WTC11 (cell line): ENCODE measurements around the gene ELFN2. TPM values are rescaled to one million over a fixed set of nuclear protein-coding genes. Genes with fewer than 3 reads are reported as not detected.

Source experiments
- ATAC-seq: fragments of 200-7000 bp; cut with Tn5 transposase; 2 replicates; pipeline ENCODE4 v1.10.0; 2021; ENCODE audit warnings: mild to moderate bottlenecking, moderate library complexity
- CTCF ChIA-PET: fragments of 300-600 bp; sonication (Branson Sonifier 250); formaldehyde crosslinking; loops from one replicate; lab custom pipeline; 2021; ENCODE audit warnings: antibody characterized with exemption; lab: Charles Lee
- POLR2A ChIA-PET: fragments of 350-600 bp; sonication (Branson Sonifier 250); formaldehyde crosslinking; loops from one replicate; lab custom pipeline; 2021; ENCODE audit warnings: antibody characterized with exemption; lab: Charles Lee
- DNase-seq: peaks from one replicate; pipeline ENCODE4 v3.0.0; 2021; ENCODE audit warnings: low spot score
- H3K27ac Mint-ChIP-seq: 2 replicates; pipeline ENCODE4 v1.8.0; 2021; ENCODE audit warnings: mixed read lengths
- H3K27me3 Mint-ChIP-seq: 2 replicates; pipeline ENCODE4 v1.8.0; 2021; ENCODE audit warnings: low read depth, mild to moderate bottlenecking, moderate library complexity, mixed read lengths
- H3K36me3 Mint-ChIP-seq: 2 replicates; pipeline ENCODE4 v1.8.0; 2021; ENCODE audit warnings: mixed read lengths
- H3K4me1 Mint-ChIP-seq: 2 replicates; pipeline ENCODE4 v1.8.0; 2022; ENCODE audit warnings: mixed read lengths
- H3K4me3 Mint-ChIP-seq: 2 replicates; pipeline ENCODE4 v1.8.0; 2021; ENCODE audit warnings: mild to moderate bottlenecking, moderate library complexity, mixed read lengths
- H3K9me3 Mint-ChIP-seq: 2 replicates; pipeline ENCODE4 v1.8.0; 2021; ENCODE audit warnings: mixed read lengths
- ATF3 ChIP-seq: sonication (generic); formaldehyde crosslinking; conservative IDR thresholded peaks from 2 replicates; pipeline ENCODE4 v1.8.1; 2022; ENCODE audit warnings: mild to moderate bottlenecking, missing genetic modification reagents
- CBFB ChIP-seq: sonication (generic); formaldehyde crosslinking; IDR thresholded peaks from 2 replicates; pipeline ENCODE4 v1.8.1; 2022; ENCODE audit warnings: mild to moderate bottlenecking, low read depth, missing genetic modification reagents
- CDX4 ChIP-seq: fragments of 250-450 bp; sonication (Bioruptor Pico); IDR thresholded peaks from 2 replicates; pipeline ENCODE4 v1.9.0; 2021; ENCODE audit warnings: moderate library complexity, mild to moderate bottlenecking, inconsistent platforms, borderline replicate concordance
- ESRRA ChIP-seq: sonication (generic); formaldehyde crosslinking; IDR thresholded peaks from 2 replicates; pipeline ENCODE4 v1.8.1; 2022; ENCODE audit warnings: mild to moderate bottlenecking, missing genetic modification reagents, borderline replicate concordance
- FOXK1 ChIP-seq: sonication (generic); formaldehyde crosslinking; IDR thresholded peaks from 2 replicates; pipeline ENCODE4 v1.8.0; 2022; ENCODE audit warnings: mild to moderate bottlenecking, moderate library complexity, missing genetic modification reagents
- GTF2I ChIP-seq: fragments of 250-450 bp; sonication (Bioruptor Pico); conservative IDR thresholded peaks from 2 replicates; pipeline ENCODE4 v1.4.0; 2021; ENCODE audit warnings: mild to moderate bottlenecking
- KAT7 ChIP-seq: sonication (generic); formaldehyde crosslinking; IDR thresholded peaks from 2 replicates; pipeline ENCODE4 v1.8.1; 2023; ENCODE audit warnings: missing genetic modification reagents, mild to moderate bottlenecking, borderline replicate concordance
- MYBL2 ChIP-seq: sonication (generic); formaldehyde crosslinking; IDR thresholded peaks from 2 replicates; pipeline ENCODE4 v1.8.1; 2023; ENCODE audit warnings: mild to moderate bottlenecking, moderate library complexity, missing genetic modification reagents
- NFATC4 ChIP-seq: fragments of 250-450 bp; sonication (Bioruptor Pico); IDR thresholded peaks from 2 replicates; pipeline ENCODE4 v1.9.0; 2021; ENCODE audit warnings: mild to moderate bottlenecking
- NR3C1 ChIP-seq: sonication (generic); formaldehyde crosslinking; conservative IDR thresholded peaks from 2 replicates; pipeline ENCODE4 v1.8.1; 2023; ENCODE audit warnings: low read depth, mild to moderate bottlenecking, missing genetic modification reagents
- PRRX2 ChIP-seq: fragments of 250-450 bp; sonication (Bioruptor Pico); IDR thresholded peaks from 2 replicates; pipeline ENCODE4 v1.8.0; 2021; ENCODE audit warnings: mild to moderate bottlenecking
- ZNF138 ChIP-seq: sonication (generic); formaldehyde crosslinking; conservative IDR thresholded peaks from 2 replicates; pipeline ENCODE4 v1.8.1; 2022; ENCODE audit warnings: mild to moderate bottlenecking, moderate library complexity, missing genetic modification reagents
- ZNF423 ChIP-seq: fragments of 250-450 bp; sonication (Bioruptor Pico); IDR thresholded peaks from 2 replicates; pipeline ENCODE4 v2.1.2; 2022; ENCODE audit warnings: mild to moderate bottlenecking, moderate library complexity
- ZNF512 ChIP-seq: sonication (generic); formaldehyde crosslinking; IDR thresholded peaks from 2 replicates; pipeline ENCODE4 v1.8.1; 2022; ENCODE audit warnings: missing genetic modification reagents, borderline replicate concordance
- ZNF532 ChIP-seq: fragments of 250-450 bp; sonication (Bioruptor Pico); IDR thresholded peaks from 2 replicates; pipeline ENCODE4 v1.9.0; 2021; ENCODE audit warnings: mild to moderate bottlenecking, borderline replicate concordance
- total RNA-seq: library from RNA; stranded (reverse); gene quantifications from 3 replicates; pipeline ENCODE4 v1.2.3, GENCODE V29; 2021
- TF ChIP-seq, protein P1 (sequence below): fragments of 250-450 bp; sonication (Bioruptor Pico); IDR thresholded peaks from 2 replicates; pipeline ENCODE4 v1.9.0; 2021; ENCODE audit warnings: mild to moderate bottlenecking
- TF ChIP-seq, protein P2 (sequence below): sonication (generic); formaldehyde crosslinking; IDR thresholded peaks from 2 replicates; pipeline ENCODE4 v1.8.1; 2023; ENCODE audit warnings: mild to moderate bottlenecking, missing genetic modification reagents
- TF ChIP-seq, protein P3 (sequence below): sonication (generic); formaldehyde crosslinking; IDR thresholded peaks from 2 replicates; pipeline ENCODE4 v1.8.0; 2022; ENCODE audit warnings: mild to moderate bottlenecking, missing genetic modification reagents

Gene ELFN2
- total RNA-seq, 1 experiment from 2014 or later: 0.87 TPM

- TF ChIP-seq ZNF532 (CRISPR knock-in tag): no peak
Observed at GRCh38 chr22:37366601-37367000, 60.7 kb downstream of the ELFN2 start (continued).

GRCh38 chr22:37365950-37366349, 61.3 kb downstream of the ELFN2 start:
- Mint-ChIP-seq H3K27ac (no peak overlapping the region), H3K4me1 (peaks cover 16% of the 10 kb centered on the region), H3K27me3 (no peaks in the 10 kb centered on the region; the same call in 1 of the 2 replicates), H3K36me3 (no peaks in the 10 kb centered on the region), H3K4me3 (no peak overlapping the region), H3K9me3 (no peaks in the 10 kb centered on the region)
- CTCF ChIA-PET: interaction anchor here (1.5 kb wide), 1 partner anchor 49 kb away, joined by 5 read pairs; no protein-coding TSS in a partner anchor
- ATAC-seq (no peak), DNase-seq (no peak)
- no peak for TF ChIP-seq NR3C1 (CRISPR knock-in tag)
- TF ChIP-seq, protein P1, sequence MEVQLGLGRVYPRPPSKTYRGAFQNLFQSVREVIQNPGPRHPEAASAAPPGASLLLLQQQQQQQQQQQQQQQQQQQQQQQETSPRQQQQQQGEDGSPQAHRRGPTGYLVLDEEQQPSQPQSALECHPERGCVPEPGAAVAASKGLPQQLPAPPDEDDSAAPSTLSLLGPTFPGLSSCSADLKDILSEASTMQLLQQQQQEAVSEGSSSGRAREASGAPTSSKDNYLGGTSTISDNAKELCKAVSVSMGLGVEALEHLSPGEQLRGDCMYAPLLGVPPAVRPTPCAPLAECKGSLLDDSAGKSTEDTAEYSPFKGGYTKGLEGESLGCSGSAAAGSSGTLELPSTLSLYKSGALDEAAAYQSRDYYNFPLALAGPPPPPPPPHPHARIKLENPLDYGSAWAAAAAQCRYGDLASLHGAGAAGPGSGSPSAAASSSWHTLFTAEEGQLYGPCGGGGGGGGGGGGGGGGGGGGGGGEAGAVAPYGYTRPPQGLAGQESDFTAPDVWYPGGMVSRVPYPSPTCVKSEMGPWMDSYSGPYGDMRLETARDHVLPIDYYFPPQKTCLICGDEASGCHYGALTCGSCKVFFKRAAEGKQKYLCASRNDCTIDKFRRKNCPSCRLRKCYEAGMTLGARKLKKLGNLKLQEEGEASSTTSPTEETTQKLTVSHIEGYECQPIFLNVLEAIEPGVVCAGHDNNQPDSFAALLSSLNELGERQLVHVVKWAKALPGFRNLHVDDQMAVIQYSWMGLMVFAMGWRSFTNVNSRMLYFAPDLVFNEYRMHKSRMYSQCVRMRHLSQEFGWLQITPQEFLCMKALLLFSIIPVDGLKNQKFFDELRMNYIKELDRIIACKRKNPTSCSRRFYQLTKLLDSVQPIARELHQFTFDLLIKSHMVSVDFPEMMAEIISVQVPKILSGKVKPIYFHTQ: no peak
- TF ChIP-seq ZNF423: no peak
- no peak for TF ChIP-seq ESRRA
- TF ChIP-seq CBFB (CRISPR knock-in tag): no peak
- no peak for TF ChIP-seq CDX4 (CRISPR knock-in tag)
- TF ChIP-seq, protein P2, sequence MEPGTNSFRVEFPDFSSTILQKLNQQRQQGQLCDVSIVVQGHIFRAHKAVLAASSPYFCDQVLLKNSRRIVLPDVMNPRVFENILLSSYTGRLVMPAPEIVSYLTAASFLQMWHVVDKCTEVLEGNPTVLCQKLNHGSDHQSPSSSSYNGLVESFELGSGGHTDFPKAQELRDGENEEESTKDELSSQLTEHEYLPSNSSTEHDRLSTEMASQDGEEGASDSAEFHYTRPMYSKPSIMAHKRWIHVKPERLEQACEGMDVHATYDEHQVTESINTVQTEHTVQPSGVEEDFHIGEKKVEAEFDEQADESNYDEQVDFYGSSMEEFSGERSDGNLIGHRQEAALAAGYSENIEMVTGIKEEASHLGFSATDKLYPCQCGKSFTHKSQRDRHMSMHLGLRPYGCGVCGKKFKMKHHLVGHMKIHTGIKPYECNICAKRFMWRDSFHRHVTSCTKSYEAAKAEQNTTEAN (CRISPR knock-in tag): no peak
- POLR2A ChIA-PET: no interaction called here

- Mint-ChIP-seq H3K4me1 (peaks cover 7% of the 10 kb centered on the region), H3K9me3 (no peaks in the 10 kb centered on the region), H3K4me3 (no peak overlapping the region), H3K36me3 (no peaks in the 10 kb centered on the region), H3K27ac (no peak overlapping the region; the same call in 1 of the 2 replicates), H3K27me3 (no peaks in the 10 kb centered on the region; the same call in 1 of the 2 replicates)
- POLR2A ChIA-PET: interaction anchor here (0.8 kb wide), 1 partner anchor 35 kb away, joined by 3 read pairs; no protein-coding TSS in a partner anchor
- DNase-seq (no peak), ATAC-seq (no peak)
- CTCF ChIA-PET: no interaction called here
- TF ChIP-seq ZNF512 (CRISPR knock-in tag) (no peak), GTF2I (CRISPR knock-in tag) (no peak), CDX4 (CRISPR knock-in tag) (no peak), ZNF138 (CRISPR knock-in tag) (no peak), ATF3 (CRISPR knock-in tag) (no peak), FOXK1 (CRISPR knock-in tag) (no peak), KAT7 (CRISPR knock-in tag) (no peak), NFATC4 (CRISPR knock-in tag) (no peak), MYBL2 (CRISPR knock-in tag) (no peak), PRRX2 (no peak)
- TF ChIP-seq, protein P3, sequence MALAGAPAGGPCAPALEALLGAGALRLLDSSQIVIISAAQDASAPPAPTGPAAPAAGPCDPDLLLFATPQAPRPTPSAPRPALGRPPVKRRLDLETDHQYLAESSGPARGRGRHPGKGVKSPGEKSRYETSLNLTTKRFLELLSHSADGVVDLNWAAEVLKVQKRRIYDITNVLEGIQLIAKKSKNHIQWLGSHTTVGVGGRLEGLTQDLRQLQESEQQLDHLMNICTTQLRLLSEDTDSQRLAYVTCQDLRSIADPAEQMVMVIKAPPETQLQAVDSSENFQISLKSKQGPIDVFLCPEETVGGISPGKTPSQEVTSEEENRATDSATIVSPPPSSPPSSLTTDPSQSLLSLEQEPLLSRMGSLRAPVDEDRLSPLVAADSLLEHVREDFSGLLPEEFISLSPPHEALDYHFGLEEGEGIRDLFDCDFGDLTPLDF (CRISPR knock-in tag): no peak
Observed at GRCh38 chr22:37363261-37363992, 63.9 kb downstream of the ELFN2 start.
